Right lobe of liver (tissue), 4 donors: ENCODE data around the gene NPAS2.

Experiments
- CTCF ChIP-seq, 4 donors: fragments of 200-600 bp in 3 of 4; fragments of 450-650 bp in 1 of 4; IDR thresholded peaks; one replicate each; pipeline versions ENCODE4 v1.5.1 to v1.8.0; 2016 to 2022; ENCODE audit warnings: antibody characterized with exemption in 4 of 4, mild to moderate bottlenecking in 2 of 4
- POLR2A ChIP-seq: fragments of 450-650 bp; IDR thresholded peaks from one replicate; pipeline ENCODE4 v1.6.1; 2017; ENCODE audit warnings: antibody characterized with exemption, mild to moderate bottlenecking
- donor health status: DM: no; HTN: no; CAD: no.
- donor health status: DM: no; HTN: no; CAD: no.
- donor health status: DM: no; HTN: yes; CAD: no.

- no peak for TF ChIP-seq CTCF (IDR thresholded peaks at IDR 0.05)
- no peak for TF ChIP-seq POLR2A
Observed at GRCh38 chr2:100977511-100977910, 157.6 kb downstream of the NPAS2 start.
